Trophoblast cell (in vitro differentiated cells and primary cell): Measurements from ENCODE around the gene PCGF3.

ENCODE experiments used
- DNase-seq, 2 donors: peaks; one replicate each; pipeline ENCODE4 v3.0.0-alpha.2; 2016
- H2AFZ ChIP-seq: 2 replicates; pipeline ENCODE4 v1.6.1; 2013; ENCODE audit warnings: low read length, moderate library complexity, mild to moderate bottlenecking; ENCODE audit not compliant: insufficient read depth, poor library complexity
- H2AK5ac ChIP-seq: 2 replicates; pipeline ENCODE4 v1.6.1; 2013; ENCODE audit warnings: mild to moderate bottlenecking, low read length
- H2BK120ac ChIP-seq: 2 replicates; pipeline ENCODE4 v1.6.1; 2013; ENCODE audit warnings: low read length, mild to moderate bottlenecking, moderate library complexity; ENCODE audit not compliant: insufficient read depth, poor library complexity
- H2BK12ac ChIP-seq: 2 replicates; pipeline ENCODE4 v1.6.1; 2013; ENCODE audit warnings: mild to moderate bottlenecking, low read length, moderate library complexity
- H2BK5ac ChIP-seq: 2 replicates; pipeline ENCODE4 v1.6.1; 2013; ENCODE audit warnings: low read length, low read depth, moderate library complexity, mild to moderate bottlenecking; ENCODE audit not compliant: poor library complexity
- H3K14ac ChIP-seq: 2 replicates; pipeline ENCODE4 v1.6.1; 2013; ENCODE audit warnings: mild to moderate bottlenecking, low read length
- H3K18ac ChIP-seq: 2 replicates; pipeline ENCODE4 v1.6.1; 2013; ENCODE audit warnings: mild to moderate bottlenecking, low read length
- H3K23ac ChIP-seq: 2 replicates; pipeline ENCODE4 v1.6.1; 2013; ENCODE audit warnings: low read length
- H3K27ac ChIP-seq: 2 replicates; pipeline ENCODE4 v1.5.1; 2013; ENCODE audit warnings: low read depth, mild to moderate bottlenecking, inconsistent platforms, low read length, moderate library complexity
- H3K27me3 ChIP-seq: 2 replicates; pipeline ENCODE4 v1.6.1; 2013; ENCODE audit warnings: inconsistent platforms, mild to moderate bottlenecking, low read length, moderate library complexity; ENCODE audit not compliant: insufficient read depth
- H3K36me3 ChIP-seq, 2 experiments: 1 replicate in 1 of 2; 2 replicates in 1 of 2; pipeline ENCODE4 v1.6.1; 2013; ENCODE audit warnings: low read length in 2 of 2, mild to moderate bottlenecking in 2 of 2, moderate library complexity in 1 of 2; ENCODE audit not compliant: insufficient read depth in 2 of 2, control insufficient read depth in 1 of 2
- H3K4ac ChIP-seq: 2 replicates; pipeline ENCODE4 v1.6.1; 2013; ENCODE audit warnings: low read depth, mild to moderate bottlenecking, low read length, moderate library complexity
- H3K4me1 ChIP-seq, 2 experiments: 1 replicate in 1 of 2; 2 replicates in 1 of 2; pipeline ENCODE4 v1.6.1; 2013; ENCODE audit warnings: low read length in 2 of 2, mild to moderate bottlenecking in 2 of 2, moderate library complexity in 1 of 2; ENCODE audit not compliant: insufficient read depth in 2 of 2, control insufficient read depth in 1 of 2
- H3K4me2 ChIP-seq: 2 replicates; pipeline ENCODE4 v1.6.1; 2013; ENCODE audit warnings: inconsistent platforms, mild to moderate bottlenecking, low read length, moderate library complexity
- H3K4me3 ChIP-seq: 2 replicates; pipeline ENCODE4 v1.5.1; 2013; ENCODE audit warnings: mild to moderate bottlenecking, low read depth, low read length, inconsistent platforms
- H3K79me1 ChIP-seq: one replicate; pipeline ENCODE4 v1.6.1; 2013; ENCODE audit warnings: low read length
- H3K79me2 ChIP-seq: 2 replicates; pipeline ENCODE4 v1.6.1; 2013; ENCODE audit warnings: low read length, mild to moderate bottlenecking; ENCODE audit not compliant: control insufficient read depth, insufficient read depth, poor library complexity
- H3K9ac ChIP-seq: 2 replicates; pipeline ENCODE4 v1.6.1; 2013; ENCODE audit warnings: mild to moderate bottlenecking, low read length
- H3K9me3 ChIP-seq: 2 replicates; pipeline ENCODE4 v1.6.1; 2013; ENCODE audit warnings: low read depth, mild to moderate bottlenecking, control low read depth, inconsistent platforms, low read length; ENCODE audit not compliant: insufficient read depth
- H4K12ac ChIP-seq: 2 replicates; pipeline ENCODE4 v1.6.1; 2013; ENCODE audit warnings: low read depth, mild to moderate bottlenecking, low read length, moderate library complexity
- H4K8ac ChIP-seq: 2 replicates; pipeline ENCODE4 v1.6.1; 2013; ENCODE audit warnings: low read depth, mild to moderate bottlenecking, low read length, moderate library complexity
- H4K91ac ChIP-seq: one replicate; pipeline ENCODE4 v1.6.1; 2013; ENCODE audit warnings: low read depth, mild to moderate bottlenecking, low read length, moderate library complexity
- WGBS: extraction: QIAGEN DNeasy Blood & Tissue Kit; methylation state at CpG from one replicate; pipeline ENCODE4 v1.1.7; 2013; ENCODE audit warnings: missing lambda C conversion rate; ENCODE audit not compliant: insufficient read length, insufficient coverage; ENCODE audit errors: extremely low coverage; 5-methylcytosine and 5-hydroxymethylcytosine counted together

Gene PCGF3

GRCh38 chr4:813900-814299 lies 108.3 kb downstream of the PCGF3 start:
- H2BK5ac ChIP-seq = no peak overlapping the region
- H3K4me3 ChIP-seq = no peak overlapping the region
- H2AFZ ChIP-seq = no peak overlapping the region
- no peaks in the 10 kb centered on the region for H3K27me3 ChIP-seq
- H3K36me3 ChIP-seq = no peaks in the 10 kb centered on the region
- no peak overlapping the region for H3K4me2 ChIP-seq
- H3K18ac ChIP-seq = no peak overlapping the region
- no peaks in the 10 kb centered on the region for H3K79me2 ChIP-seq
- H3K4me1 ChIP-seq = no peaks in the 10 kb centered on the region
- DNase-seq = no peak
- H4K8ac ChIP-seq = no peak overlapping the region
- H3K27ac ChIP-seq = no peak overlapping the region
- H2AK5ac ChIP-seq = no peak overlapping the region
- peaks cover 1% of the 10 kb centered on the region for H3K9me3 ChIP-seq
- no peak overlapping the region for H3K14ac ChIP-seq
- no peak overlapping the region for H3K9ac ChIP-seq
- no peak overlapping the region for H3K4ac ChIP-seq
- H3K79me1 ChIP-seq = no peaks in the 10 kb centered on the region
- no CpG with 5 or more reads among the region's 10 CpGs for WGBS
- H4K91ac ChIP-seq = no peak overlapping the region
- no peak overlapping the region for H3K23ac ChIP-seq
- no peak overlapping the region for H4K12ac ChIP-seq
- no peak overlapping the region for H2BK12ac ChIP-seq
- H2BK120ac ChIP-seq = no peak overlapping the region

GRCh38 chr4:814312-814850 lies 108.7 kb downstream of the PCGF3 start:
- no peak overlapping the region for H2BK120ac ChIP-seq
- H2AK5ac ChIP-seq = no peak overlapping the region
- DNase-seq = no peak
- no peak overlapping the region for H3K4ac ChIP-seq
- peaks cover 4% of the 10 kb centered on the region for H3K9me3 ChIP-seq
- no peak overlapping the region for H3K18ac ChIP-seq
- H4K91ac ChIP-seq = no peak overlapping the region
- H3K27ac ChIP-seq = no peak overlapping the region
- no peaks in the 10 kb centered on the region for H3K36me3 ChIP-seq
- no peak overlapping the region for H2BK5ac ChIP-seq
- H2BK12ac ChIP-seq = no peak overlapping the region
- H4K12ac ChIP-seq = no peak overlapping the region
- no peaks in the 10 kb centered on the region for H3K4me1 ChIP-seq
- H3K4me2 ChIP-seq = no peak overlapping the region
- no peaks in the 10 kb centered on the region for H3K79me2 ChIP-seq
- H3K9ac ChIP-seq = no peak overlapping the region
- WGBS = no CpG with 5 or more reads among the region's 14 CpGs
- no peaks in the 10 kb centered on the region for H3K79me1 ChIP-seq
- no peak overlapping the region for H2AFZ ChIP-seq
- no peak overlapping the region for H3K14ac ChIP-seq
- H3K27me3 ChIP-seq = no peaks in the 10 kb centered on the region
- H4K8ac ChIP-seq = no peak overlapping the region
- no peak overlapping the region for H3K23ac ChIP-seq
- H3K4me3 ChIP-seq = no peak overlapping the region

GRCh38 chr4:815464-816146 lies 110.0 kb downstream of the PCGF3 start:
- no peak overlapping the region for H3K9ac ChIP-seq
- no peak overlapping the region for H3K4me3 ChIP-seq
- no peak overlapping the region for H2AK5ac ChIP-seq
- H4K12ac ChIP-seq = no peak overlapping the region
- H3K79me2 ChIP-seq = no peaks in the 10 kb centered on the region
- H2BK120ac ChIP-seq = no peak overlapping the region
- no peak for DNase-seq
- H4K8ac ChIP-seq = no peak overlapping the region
- peaks cover 3% of the 10 kb centered on the region for H3K27me3 ChIP-seq
- no peak overlapping the region for H3K23ac ChIP-seq
- H3K4me2 ChIP-seq = no peak overlapping the region
- no peak overlapping the region for H4K91ac ChIP-seq
- H3K36me3 ChIP-seq = no peaks in the 10 kb centered on the region
- WGBS = no CpG with 5 or more reads among the region's 11 CpGs
- no peak overlapping the region for H2AFZ ChIP-seq
- no peak overlapping the region for H3K14ac ChIP-seq
- peaks cover 8% of the 10 kb centered on the region for H3K9me3 ChIP-seq
- H2BK12ac ChIP-seq = no peak overlapping the region
- H3K18ac ChIP-seq = no peak overlapping the region
- no peak overlapping the region for H3K27ac ChIP-seq
- H3K4me1 ChIP-seq = no peaks in the 10 kb centered on the region
- no peak overlapping the region for H2BK5ac ChIP-seq
- no peaks in the 10 kb centered on the region for H3K79me1 ChIP-seq
- no peak overlapping the region for H3K4ac ChIP-seq

GRCh38 chr4:818106-818921 lies 112.7 kb downstream of the PCGF3 start:
- H2BK5ac ChIP-seq = no peak overlapping the region
- H3K4me1 ChIP-seq = no peaks in the 10 kb centered on the region
- H3K79me2 ChIP-seq = no peaks in the 10 kb centered on the region
- H3K18ac ChIP-seq = no peak overlapping the region
- H3K14ac ChIP-seq = no peak overlapping the region
- no peak overlapping the region for H3K4me2 ChIP-seq
- H2AFZ ChIP-seq = no peak overlapping the region
- no peak overlapping the region for H2AK5ac ChIP-seq
- no peak overlapping the region for H3K9ac ChIP-seq
- no peaks in the 10 kb centered on the region for H3K79me1 ChIP-seq
- H3K9me3 ChIP-seq = peaks cover 10% of the 10 kb centered on the region
- H2BK12ac ChIP-seq = no peak overlapping the region
- H3K23ac ChIP-seq = no peak overlapping the region
- H2BK120ac ChIP-seq = no peak overlapping the region
- H3K36me3 ChIP-seq = no peaks in the 10 kb centered on the region
- no peak for DNase-seq
- H4K12ac ChIP-seq = no peak overlapping the region
- H3K4me3 ChIP-seq = no peak overlapping the region
- H4K8ac ChIP-seq = no peak overlapping the region
- H3K27ac ChIP-seq = no peak overlapping the region
- H3K27me3 ChIP-seq = peaks cover 9% of the 10 kb centered on the region
- H4K91ac ChIP-seq = no peak overlapping the region
- no CpG with 5 or more reads among the region's 42 CpGs for WGBS
- H3K4ac ChIP-seq = no peak overlapping the region
